K562 (cell line): ENCODE results near the gene MSN. TPM values are rescaled to one million over a fixed set of nuclear protein-coding genes. Genes with fewer than 3 reads are reported as not detected.
A peak's percentile ranks its signal among the peaks of the same experiment; 100 is the strongest.

Source experiments
- BMI1 ChIP-seq: fragments of 150-350 bp; IDR thresholded peaks from 2 replicates; pipeline ENCODE4 v1.6.1; 2014; ENCODE audit warnings: low read length
- CHD1 ChIP-seq: fragments of 200-600 bp; sonication (generic); IDR thresholded peaks from one replicate; pipeline ENCODE4 v1.6.1; 2012; ENCODE audit warnings: mild to moderate bottlenecking, moderate library complexity, low read length, inconsistent platforms
- DPF2 ChIP-seq: fragments of 450-650 bp; IDR thresholded peaks from 2 replicates; pipeline ENCODE4 v1.6.1; 2016
- EHMT2 ChIP-seq: fragments of 450-650 bp; IDR thresholded peaks from 2 replicates; pipeline ENCODE4 v1.6.1; 2018; ENCODE audit warnings: antibody characterized with exemption
- GATA2 ChIP-seq: sonication (generic); formaldehyde crosslinking; IDR thresholded peaks from 2 replicates; pipeline ENCODE4 v1.4.0; 2020; ENCODE audit warnings: mild to moderate bottlenecking, missing genetic modification reagents
- GTF2A2 ChIP-seq: IDR thresholded peaks from 2 replicates; pipeline ENCODE4 v1.6.1; 2016; ENCODE audit warnings: mild to moderate bottlenecking, missing genetic modification characterization, missing compliant biosample characterization
- HDAC8 ChIP-seq: fragments of 450-650 bp; IDR thresholded peaks from 2 replicates; pipeline ENCODE4 v1.6.1; 2016; ENCODE audit warnings: mild to moderate bottlenecking, missing genetic modification characterization, moderate library complexity, missing compliant biosample characterization
- HNRNPL ChIP-seq: fragments of 200-400 bp; formaldehyde crosslinking; IDR thresholded peaks from 2 replicates; pipeline ENCODE4 v1.6.1; 2017; ENCODE audit warnings: low read depth, mild to moderate bottlenecking, low read length
- HNRNPLL ChIP-seq: fragments of 200-400 bp; formaldehyde crosslinking; IDR thresholded peaks from 2 replicates; pipeline ENCODE4 v1.6.1; 2017; ENCODE audit warnings: low read length, low read depth, mild to moderate bottlenecking; ENCODE audit not compliant: poor library complexity, severe bottlenecking
- HNRNPUL1 ChIP-seq: fragments of 200-400 bp; formaldehyde crosslinking; IDR thresholded peaks from 2 replicates; pipeline ENCODE4 v1.6.1; 2017; ENCODE audit warnings: low read length
- POLR2AphosphoS5 ChIP-seq: IDR thresholded peaks from 2 replicates; pipeline ENCODE4 v1.6.1; 2011; ENCODE audit warnings: mild to moderate bottlenecking, low read depth, low read length, moderate library complexity; ENCODE audit not compliant: control insufficient read depth, insufficient read depth
- POU5F1 ChIP-seq: fragments of 150-350 bp; IDR thresholded peaks from 2 replicates; pipeline ENCODE4 v1.6.1; 2014; ENCODE audit warnings: borderline replicate concordance, low read length, low read depth, mild to moderate bottlenecking; ENCODE audit not compliant: partially characterized antibody
- PTRF ChIP-seq: fragments of 450-650 bp; IDR thresholded peaks from 2 replicates; pipeline ENCODE4 v1.6.1; 2016; ENCODE audit warnings: mild to moderate bottlenecking, missing genetic modification characterization, missing compliant biosample characterization
- RBM14 ChIP-seq: fragments of 200-400 bp; formaldehyde crosslinking; IDR thresholded peaks from 2 replicates; pipeline ENCODE4 v1.6.1; 2018; ENCODE audit warnings: low read depth, mild to moderate bottlenecking, low read length, moderate library complexity, borderline replicate concordance; ENCODE audit not compliant: insufficient read depth
- SETDB1 ChIP-seq: IDR thresholded peaks from one replicate; pipeline ENCODE4 v1.6.1; 2012; ENCODE audit warnings: low read length, control low read depth, inconsistent platforms
- SIN3A ChIP-seq, 2 experiments: fragments of 150-350 bp in 1 of 2; IDR thresholded peaks; 2 replicates each; pipeline ENCODE4 v1.6.1; 2011 to 2016; ENCODE audit warnings: borderline replicate concordance in 2 of 2, low read depth in 2 of 2, low read length in 2 of 2, mild to moderate bottlenecking in 2 of 2, moderate library complexity in 2 of 2; ENCODE audit not compliant: control insufficient read depth in 1 of 2
- SRSF1 ChIP-seq: fragments of 200-400 bp; formaldehyde crosslinking; IDR thresholded peaks from 2 replicates; pipeline ENCODE4 v1.6.1; 2017; ENCODE audit warnings: mild to moderate bottlenecking, low read depth, low read length, moderate library complexity
- ZC3H8 ChIP-seq: fragments of 450-650 bp; IDR thresholded peaks from 2 replicates; pipeline ENCODE4 v1.6.1; 2017
- ZKSCAN8 ChIP-seq: fragments of 200-800 bp; sonication (Bioruptor generic); IDR thresholded peaks from 2 replicates; pipeline ENCODE4 v1.6.1; 2016; ENCODE audit warnings: missing genetic modification characterization, missing compliant biosample characterization
- ZNF23 ChIP-seq: fragments of 250-450 bp; sonication (Bioruptor Pico); IDR thresholded peaks from 2 replicates; pipeline ENCODE4 v1.4.0; 2020; ENCODE audit warnings: mild to moderate bottlenecking
- ZNF324 ChIP-seq: fragments of 250-450 bp; sonication (Bioruptor Pico); IDR thresholded peaks from 2 replicates; pipeline ENCODE4 v1.4.0; 2020; ENCODE audit warnings: mild to moderate bottlenecking
- ZNF699 ChIP-seq: fragments of 250-450 bp; sonication (Bioruptor Pico); IDR thresholded peaks from 2 replicates; pipeline ENCODE4 v1.8.0; 2021; ENCODE audit warnings: mild to moderate bottlenecking, moderate library complexity; ENCODE audit not compliant: insufficient replicate concordance
- ZNF77 ChIP-seq: fragments of 250-450 bp; sonication (Bioruptor Pico); IDR thresholded peaks from 2 replicates; pipeline ENCODE4 v1.5.0; 2020
- ZNF830 ChIP-seq: fragments of 250-450 bp; sonication (Bioruptor Pico); IDR thresholded peaks from 2 replicates; pipeline ENCODE4 v1.5.0; 2021; ENCODE audit warnings: mild to moderate bottlenecking
- polyA plus RNA-seq, 8 experiments: library from polyadenylated mRNA; depleted of rRNA in 4 of 8; stranded (reverse) in 5 of 8; unstranded in 3 of 8; fragments of >200 nt; fragmentation: Nextera tagmentation in 2 of 8; fragmentation: Illumina TruSeq in 1 of 8; extraction: Ambion mirVana in 2 of 8; extraction: Trizol in 1 of 8; gene quantifications; 2 replicates each; pipeline versions ENCODE4 v1.2.1 to v1.2.3, GENCODE V29; 2011 to 2014; ENCODE audit warnings: inconsistent platforms in 1 of 8, missing spikeins in 1 of 8
- total RNA-seq, 7 experiments: library from RNA; depleted of rRNA in 6 of 7; stranded (reverse); fragments of >200 nt in 6 of 7; fragmentation: Illumina TruSeq in 2 of 7; extraction: Trizol in 2 of 7; gene quantifications; 2 replicates each; pipeline versions ENCODE4 v1.2.1 to v1.2.3, GENCODE V29; 2011 to 2021; ENCODE audit warnings: low replicate concordance in 1 of 7
- TF ChIP-seq, protein P1 (sequence below): fragments of 450-650 bp; conservative IDR thresholded peaks from 2 replicates; pipeline ENCODE4 v1.6.1; 2016; ENCODE audit warnings: missing genetic modification characterization, low read depth, mild to moderate bottlenecking, missing compliant biosample characterization, moderate library complexity
- TF ChIP-seq, protein P2 (sequence below): sonication (generic); formaldehyde crosslinking; IDR thresholded peaks from 2 replicates; pipeline ENCODE4 v1.8.1; 2023; ENCODE audit warnings: mild to moderate bottlenecking, missing genetic modification reagents

The MSN gene
- total and polyA plus RNA-seq, 9 of the 15 experiments (the other 6 are each of a cell fraction or from before 2014, with no cell fraction given), result 128 to 486 (median 237) TPM

DNA sequence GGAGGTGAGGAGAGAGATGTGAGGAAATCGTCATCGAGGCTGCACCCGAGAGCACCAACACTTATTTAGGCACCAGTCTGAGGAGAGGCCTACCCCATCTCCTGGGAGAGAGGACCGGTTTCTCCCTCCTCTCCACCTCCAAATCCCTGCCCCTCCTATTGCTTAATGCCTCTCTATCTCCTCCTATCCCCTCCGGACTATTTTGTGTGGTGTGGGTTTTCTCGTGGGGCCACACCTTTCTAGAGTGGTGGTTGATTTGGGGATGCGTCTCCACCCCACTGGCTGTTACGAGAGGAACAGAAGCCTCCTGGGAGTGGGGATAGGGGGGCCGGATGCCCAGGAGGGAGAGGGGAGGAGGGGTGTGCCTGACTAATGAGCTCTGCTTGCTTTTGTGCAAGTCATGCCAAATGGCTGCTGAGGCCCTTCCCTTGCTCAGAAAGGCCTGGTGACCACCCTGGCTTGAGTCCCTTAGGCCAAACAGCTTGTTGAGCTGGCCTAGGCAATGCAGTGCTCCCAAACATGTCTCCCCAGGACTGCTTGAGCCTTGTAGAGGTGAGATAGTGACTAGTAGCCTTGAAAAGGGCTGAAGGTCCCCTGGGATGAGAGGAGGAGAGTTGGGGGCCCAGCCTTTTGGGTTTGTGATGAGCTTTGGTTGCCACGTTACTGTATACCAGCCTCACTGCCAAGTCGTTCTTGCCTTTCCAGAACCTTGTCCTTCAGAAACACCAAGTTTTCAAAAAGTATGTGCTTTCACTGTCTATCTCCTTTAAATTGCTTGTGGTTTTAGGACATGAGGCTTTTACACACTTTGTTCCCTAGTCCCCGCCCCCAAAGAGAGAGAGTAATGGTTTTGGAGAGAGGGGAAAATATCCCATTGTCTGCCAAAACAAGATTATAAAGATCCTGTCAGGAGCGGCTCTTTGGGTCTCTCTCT lies 1.2 kb downstream of the MSN start (continued):
- TF ChIP-seq, protein P1, sequence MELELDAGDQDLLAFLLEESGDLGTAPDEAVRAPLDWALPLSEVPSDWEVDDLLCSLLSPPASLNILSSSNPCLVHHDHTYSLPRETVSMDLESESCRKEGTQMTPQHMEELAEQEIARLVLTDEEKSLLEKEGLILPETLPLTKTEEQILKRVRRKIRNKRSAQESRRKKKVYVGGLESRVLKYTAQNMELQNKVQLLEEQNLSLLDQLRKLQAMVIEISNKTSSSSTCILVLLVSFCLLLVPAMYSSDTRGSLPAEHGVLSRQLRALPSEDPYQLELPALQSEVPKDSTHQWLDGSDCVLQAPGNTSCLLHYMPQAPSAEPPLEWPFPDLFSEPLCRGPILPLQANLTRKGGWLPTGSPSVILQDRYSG (tag), result no peak; the same call in 1 of the 2 replicates
- no peak for TF ChIP-seq SRSF1
- no peak for TF ChIP-seq ZNF23 (CRISPR knock-in tag)
- no peak for TF ChIP-seq RBM14
- no peak for TF ChIP-seq CHD1
- TF ChIP-seq ZNF77 (CRISPR knock-in tag), result no peak
- TF ChIP-seq ZNF324, result no peak
- TF ChIP-seq GATA2 (CRISPR knock-in tag), result no peak
- TF ChIP-seq ZC3H8, result no peak
- TF ChIP-seq ZNF699, result no peak
- TF ChIP-seq EHMT2, result no peak
- no peak for TF ChIP-seq POU5F1
- no peak for TF ChIP-seq ZNF830 (CRISPR knock-in tag)
- TF ChIP-seq, protein P2, sequence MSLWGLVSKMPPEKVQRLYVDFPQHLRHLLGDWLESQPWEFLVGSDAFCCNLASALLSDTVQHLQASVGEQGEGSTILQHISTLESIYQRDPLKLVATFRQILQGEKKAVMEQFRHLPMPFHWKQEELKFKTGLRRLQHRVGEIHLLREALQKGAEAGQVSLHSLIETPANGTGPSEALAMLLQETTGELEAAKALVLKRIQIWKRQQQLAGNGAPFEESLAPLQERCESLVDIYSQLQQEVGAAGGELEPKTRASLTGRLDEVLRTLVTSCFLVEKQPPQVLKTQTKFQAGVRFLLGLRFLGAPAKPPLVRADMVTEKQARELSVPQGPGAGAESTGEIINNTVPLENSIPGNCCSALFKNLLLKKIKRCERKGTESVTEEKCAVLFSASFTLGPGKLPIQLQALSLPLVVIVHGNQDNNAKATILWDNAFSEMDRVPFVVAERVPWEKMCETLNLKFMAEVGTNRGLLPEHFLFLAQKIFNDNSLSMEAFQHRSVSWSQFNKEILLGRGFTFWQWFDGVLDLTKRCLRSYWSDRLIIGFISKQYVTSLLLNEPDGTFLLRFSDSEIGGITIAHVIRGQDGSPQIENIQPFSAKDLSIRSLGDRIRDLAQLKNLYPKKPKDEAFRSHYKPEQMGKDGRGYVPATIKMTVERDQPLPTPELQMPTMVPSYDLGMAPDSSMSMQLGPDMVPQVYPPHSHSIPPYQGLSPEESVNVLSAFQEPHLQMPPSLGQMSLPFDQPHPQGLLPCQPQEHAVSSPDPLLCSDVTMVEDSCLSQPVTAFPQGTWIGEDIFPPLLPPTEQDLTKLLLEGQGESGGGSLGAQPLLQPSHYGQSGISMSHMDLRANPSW (CRISPR knock-in tag), result no peak
- no peak for TF ChIP-seq SETDB1
- TF ChIP-seq HNRNPL, result no peak
- no peak for TF ChIP-seq HNRNPLL
- peak; percentile 57; the same call in 1 of the 2 replicates for TF ChIP-seq DPF2
- TF ChIP-seq HDAC8, result no peak
- no peak for TF ChIP-seq PTRF (tag)
- TF ChIP-seq SIN3A (IDR thresholded peaks at IDR 0.05; ENCODE audit: borderline replicate concordance in 2 of 2, control insufficient read depth in 1 of 2, low read depth in 2 of 2, low read length in 2 of 2), result no peak; a peak in 1 of 4 replicates
- no peak for TF ChIP-seq GTF2A2 (tag)
- no peak for TF ChIP-seq BMI1
- TF ChIP-seq ZKSCAN8 (CRISPR knock-in tag), result no peak
- peak; percentile 53 for TF ChIP-seq POLR2AphosphoS5
- no peak for TF ChIP-seq HNRNPUL1
